Skeletal muscle tissue (tissue), 4 donors: ENCODE measurements around the gene FMN2. TPM values are rescaled to one million over a fixed set of nuclear protein-coding genes. Genes with fewer than 3 reads are reported as not detected.

Experiments
- H3K27ac ChIP-seq: one replicate; pipeline ENCODE4 v1.7.0; 2013; ENCODE audit warnings: mild to moderate bottlenecking, low read depth, low read length, inconsistent platforms
- H3K27me3 ChIP-seq, 3 donors: one replicate each; pipeline ENCODE4 v1.7.0; 2013; ENCODE audit warnings: low read length in 3 of 3; ENCODE audit not compliant: control insufficient read depth in 3 of 3, insufficient read depth in 3 of 3
- H3K36me3 ChIP-seq, 3 donors: one replicate each; pipeline ENCODE4 v1.7.0; 2013; ENCODE audit warnings: low read length in 3 of 3; ENCODE audit not compliant: control insufficient read depth in 3 of 3, insufficient read depth in 3 of 3
- H3K4me1 ChIP-seq, 3 donors: one replicate each; pipeline ENCODE4 v1.7.0; 2013; ENCODE audit warnings: low read length in 3 of 3, mild to moderate bottlenecking in 3 of 3; ENCODE audit not compliant: control insufficient read depth in 3 of 3, insufficient read depth in 3 of 3
- H3K4me3 ChIP-seq, 3 donors: one replicate each; pipeline ENCODE4 v1.7.0; 2013; ENCODE audit warnings: low read length in 3 of 3
- H3K9ac ChIP-seq, 3 donors: one replicate each; pipeline ENCODE4 v1.7.0; 2013; ENCODE audit warnings: low read length in 3 of 3, mild to moderate bottlenecking in 3 of 3, moderate library complexity in 2 of 3, low read depth in 1 of 3
- H3K9me3 ChIP-seq, 3 donors: one replicate each; pipeline ENCODE4 v1.7.0; 2013; ENCODE audit warnings: low read length in 3 of 3; ENCODE audit not compliant: control insufficient read depth in 3 of 3
- total RNA-seq: library from RNA; depleted of rRNA; stranded (reverse); fragments of >200 nt; gene quantifications from one replicate; pipeline ENCODE4 v1.2.3, GENCODE V29; 2014
- donor health status: Osteomylitis.

Gene FMN2
- total RNA-seq, 1 donor from 2014 or later, result 2.1 TPM

GRCh38 chr1:240152611-240153297 is 61.1 kb downstream of the FMN2 start:
- Histone ChIP-seq H3K4me1 (no peaks in the 10 kb centered on the region), H3K9ac (no peak overlapping the region)

DNA sequence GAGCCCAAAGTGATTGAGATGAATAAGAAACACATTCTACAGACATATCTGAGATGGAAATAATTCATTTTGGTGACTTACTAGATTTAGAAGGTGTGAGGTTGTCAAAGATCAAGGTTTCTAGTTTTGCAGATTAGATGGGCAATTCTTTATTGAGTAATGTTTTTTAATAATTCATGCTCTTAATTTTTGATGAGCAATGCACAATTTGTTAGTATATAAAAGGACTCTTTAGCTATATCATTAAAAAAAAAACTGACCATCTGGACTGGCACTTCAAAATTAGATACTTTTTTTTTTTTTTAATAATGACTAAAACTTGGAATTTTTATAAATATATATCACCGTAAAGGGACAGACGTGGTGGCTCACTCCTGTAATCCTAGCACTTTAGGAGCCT is 63.9 kb downstream of the FMN2 start:
- H3K9ac ChIP-seq, result no peak overlapping the region
- H3K36me3 ChIP-seq, result no peaks in the 10 kb centered on the region
- no peak overlapping the region for H3K27ac ChIP-seq
- H3K27me3 ChIP-seq, result no peaks in the 10 kb centered on the region
- no peaks in the 10 kb centered on the region for H3K4me1 ChIP-seq
- no peak overlapping the region for H3K4me3 ChIP-seq
- H3K9me3 ChIP-seq, result no peaks in the 10 kb centered on the region

More at GRCh38 chr1:240152611-240153297, 61.1 kb downstream of the FMN2 start:
- no peaks in the 10 kb centered on the region for H3K36me3 ChIP-seq
- H3K27ac ChIP-seq, result no peak overlapping the region
- no peak overlapping the region for H3K4me3 ChIP-seq
- no peaks in the 10 kb centered on the region for H3K27me3 ChIP-seq
- H3K9me3 ChIP-seq, result no peaks in the 10 kb centered on the region

DNA sequence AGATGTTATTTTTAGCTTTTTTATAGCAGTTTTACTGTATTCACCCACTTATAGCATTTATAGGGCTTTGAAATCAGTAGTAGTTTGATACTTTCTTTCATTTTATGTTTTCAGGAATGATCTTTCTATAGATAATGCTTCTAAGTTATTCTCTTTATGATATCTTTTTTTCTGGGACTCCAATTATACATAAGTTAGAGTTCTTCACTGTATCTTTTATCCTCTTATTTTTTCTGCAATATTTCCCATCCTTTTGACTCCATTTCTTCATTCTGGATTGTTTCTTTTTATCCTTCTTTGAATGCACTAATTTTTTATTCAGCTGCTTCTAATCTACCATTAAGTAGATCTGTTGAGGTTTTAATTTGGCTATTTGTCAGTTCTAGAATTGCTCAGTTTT is 73.1 kb downstream of the FMN2 start:
- H3K27ac ChIP-seq, result no peak overlapping the region
- H3K27me3 ChIP-seq, result no peaks in the 10 kb centered on the region
- no peaks in the 10 kb centered on the region for H3K36me3 ChIP-seq
- no peak overlapping the region for H3K9ac ChIP-seq
- H3K4me1 ChIP-seq, result no peaks in the 10 kb centered on the region
- H3K9me3 ChIP-seq, result no peaks in the 10 kb centered on the region
- no peak overlapping the region for H3K4me3 ChIP-seq

- H3K27ac ChIP-seq, result no peak overlapping the region
- H3K9me3 ChIP-seq, result no peaks in the 10 kb centered on the region
- H3K27me3 ChIP-seq, result no peaks in the 10 kb centered on the region
- no peaks in the 10 kb centered on the region for H3K4me1 ChIP-seq
- H3K4me3 ChIP-seq, result no peak overlapping the region
- no peaks in the 10 kb centered on the region for H3K36me3 ChIP-seq
- no peak overlapping the region for H3K9ac ChIP-seq
Measured at GRCh38 chr1:240169188-240169587, 77.5 kb downstream of the FMN2 start.

- no peak overlapping the region for H3K9ac ChIP-seq
- H3K4me1 ChIP-seq, result no peaks in the 10 kb centered on the region
- H3K4me3 ChIP-seq, result no peak overlapping the region
- H3K27me3 ChIP-seq, result no peaks in the 10 kb centered on the region
- H3K27ac ChIP-seq, result no peak overlapping the region
- H3K36me3 ChIP-seq, result no peaks in the 10 kb centered on the region
- no peaks in the 10 kb centered on the region for H3K9me3 ChIP-seq
Measured at GRCh38 chr1:240170266-240170665, 78.6 kb downstream of the FMN2 start.

GRCh38 chr1:240170806-240171205 is 79.1 kb downstream of the FMN2 start:
- Histone ChIP-seq H3K36me3 (no peaks in the 10 kb centered on the region), H3K27me3 (no peaks in the 10 kb centered on the region), H3K27ac (no peak overlapping the region), H3K4me1 (no peaks in the 10 kb centered on the region), H3K4me3 (no peak overlapping the region), H3K9ac (no peak overlapping the region), H3K9me3 (no peaks in the 10 kb centered on the region)

- Histone ChIP-seq H3K27me3 (no peaks in the 10 kb centered on the region), H3K36me3 (no peaks in the 10 kb centered on the region), H3K9ac (no peak overlapping the region), H3K4me3 (no peak overlapping the region), H3K9me3 (no peaks in the 10 kb centered on the region), H3K4me1 (no peaks in the 10 kb centered on the region), H3K27ac (no peak overlapping the region)
Measured at GRCh38 chr1:240171907-240172306, 80.2 kb downstream of the FMN2 start.

GRCh38 chr1:240173836-240174235 is 82.2 kb downstream of the FMN2 start:
- no peaks in the 10 kb centered on the region for H3K27me3 ChIP-seq
- no peaks in the 10 kb centered on the region for H3K9me3 ChIP-seq
- H3K9ac ChIP-seq, result no peak overlapping the region
- no peaks in the 10 kb centered on the region for H3K4me1 ChIP-seq
- H3K27ac ChIP-seq, result no peak overlapping the region
- H3K36me3 ChIP-seq, result no peaks in the 10 kb centered on the region
- H3K4me3 ChIP-seq, result no peak overlapping the region

- Histone ChIP-seq H3K9me3 (no peaks in the 10 kb centered on the region), H3K27ac (no peak overlapping the region), H3K27me3 (no peaks in the 10 kb centered on the region), H3K4me1 (no peaks in the 10 kb centered on the region), H3K36me3 (no peaks in the 10 kb centered on the region), H3K9ac (no peak overlapping the region), H3K4me3 (no peak overlapping the region)
Measured at GRCh38 chr1:240174734-240175133, 83.1 kb downstream of the FMN2 start.

- Histone ChIP-seq H3K27me3 (no peaks in the 10 kb centered on the region), H3K36me3 (no peaks in the 10 kb centered on the region), H3K9ac (no peak overlapping the region), H3K4me3 (no peak overlapping the region), H3K9me3 (no peaks in the 10 kb centered on the region), H3K27ac (no peak overlapping the region), H3K4me1 (no peaks in the 10 kb centered on the region)
Measured at GRCh38 chr1:240178366-240178765, 86.7 kb downstream of the FMN2 start.
